ENCODE measurements around the gene PARP1. TPM values are rescaled to one million over a fixed set of nuclear protein-coding genes. Genes with fewer than 3 reads are reported as not detected.

PARP1 gene
- total RNA-seq, 1 donor from 2014 or later: 313 TPM

GRCh38 chr1:226370144-226370923 is 37.6 kb downstream of the PARP1 start:
- no peak for DNase-seq (ENCODE audit: low read depth, low spot score)
- H3K4me1 Mint-ChIP-seq: no peaks in the 10 kb centered on the region
- no peak overlapping the region for H3K4me3 Mint-ChIP-seq
- H3K9me3 Mint-ChIP-seq: no peaks in the 10 kb centered on the region
- no peak overlapping the region for H3K27ac Mint-ChIP-seq (ENCODE audit: unreplicated experiment)
- TF ChIP-seq CTCF (conservative IDR thresholded peaks at IDR 0.05): no peak
- peaks cover 18% of the 10 kb centered on the region for H3K36me3 Mint-ChIP-seq (ENCODE audit: low read depth)
- no peaks in the 10 kb centered on the region for H3K27me3 Mint-ChIP-seq (ENCODE audit: low read depth)

- Mint-ChIP-seq H3K27ac (ENCODE audit: unreplicated experiment) (no peak overlapping the region), H3K36me3 (ENCODE audit: low read depth) (peaks cover 15% of the 10 kb centered on the region), H3K4me3 (no peak overlapping the region), H3K27me3 (ENCODE audit: low read depth) (no peaks in the 10 kb centered on the region), H3K4me1 (no peaks in the 10 kb centered on the region), H3K9me3 (no peaks in the 10 kb centered on the region)
- DNase-seq (ENCODE audit: low read depth, low spot score): no peak
- no peak for TF ChIP-seq CTCF (conservative IDR thresholded peaks at IDR 0.05)
These were observed 38.8 kb downstream of the PARP1 start for GRCh38 chr1:226369110-226369509.

GRCh38 chr1:226366290-226366689 is 41.6 kb downstream of the PARP1 start:
- no peaks in the 10 kb centered on the region for H3K27me3 Mint-ChIP-seq (ENCODE audit: low read depth)
- no peak overlapping the region for H3K4me3 Mint-ChIP-seq
- TF ChIP-seq CTCF (conservative IDR thresholded peaks at IDR 0.05): no peak
- H3K9me3 Mint-ChIP-seq: no peaks in the 10 kb centered on the region
- H3K4me1 Mint-ChIP-seq: no peaks in the 10 kb centered on the region
- no peak for DNase-seq (ENCODE audit: low read depth, low spot score)
- no peak overlapping the region for H3K27ac Mint-ChIP-seq (ENCODE audit: unreplicated experiment)
- H3K36me3 Mint-ChIP-seq (ENCODE audit: low read depth): peaks cover 16% of the 10 kb centered on the region

- Mint-ChIP-seq H3K27ac (ENCODE audit: unreplicated experiment) (no peak overlapping the region), H3K27me3 (ENCODE audit: low read depth) (no peaks in the 10 kb centered on the region), H3K36me3 (ENCODE audit: low read depth) (peaks cover 16% of the 10 kb centered on the region), H3K4me1 (no peaks in the 10 kb centered on the region), H3K9me3 (no peaks in the 10 kb centered on the region), H3K4me3 (no peak overlapping the region)
- no peak for DNase-seq (ENCODE audit: low read depth, low spot score)
- TF ChIP-seq CTCF (conservative IDR thresholded peaks at IDR 0.05): no peak
These were observed 42.1 kb downstream of the PARP1 start for GRCh38 chr1:226365831-226366231.

- H3K4me3 Mint-ChIP-seq: no peak overlapping the region
- no peaks in the 10 kb centered on the region for H3K27me3 Mint-ChIP-seq (ENCODE audit: low read depth)
- no peak for TF ChIP-seq CTCF (conservative IDR thresholded peaks at IDR 0.05)
- no peak for DNase-seq (ENCODE audit: low read depth, low spot score)
- H3K4me1 Mint-ChIP-seq: no peaks in the 10 kb centered on the region
- no peaks in the 10 kb centered on the region for H3K9me3 Mint-ChIP-seq
- peaks cover 21% of the 10 kb centered on the region for H3K36me3 Mint-ChIP-seq (ENCODE audit: low read depth)
- no peak overlapping the region for H3K27ac Mint-ChIP-seq (ENCODE audit: unreplicated experiment)
These were observed 42.9 kb downstream of the PARP1 start for GRCh38 chr1:226364901-226365565.

All from neural crest cell (in vitro differentiated cells).